ENCODE results near the gene SETBP1. TPM values are rescaled to one million over a fixed set of nuclear protein-coding genes. Genes with fewer than 3 reads are reported as not detected.

Gene SETBP1
- total RNA-seq, 1 donor = 22.8 TPM

DNA sequence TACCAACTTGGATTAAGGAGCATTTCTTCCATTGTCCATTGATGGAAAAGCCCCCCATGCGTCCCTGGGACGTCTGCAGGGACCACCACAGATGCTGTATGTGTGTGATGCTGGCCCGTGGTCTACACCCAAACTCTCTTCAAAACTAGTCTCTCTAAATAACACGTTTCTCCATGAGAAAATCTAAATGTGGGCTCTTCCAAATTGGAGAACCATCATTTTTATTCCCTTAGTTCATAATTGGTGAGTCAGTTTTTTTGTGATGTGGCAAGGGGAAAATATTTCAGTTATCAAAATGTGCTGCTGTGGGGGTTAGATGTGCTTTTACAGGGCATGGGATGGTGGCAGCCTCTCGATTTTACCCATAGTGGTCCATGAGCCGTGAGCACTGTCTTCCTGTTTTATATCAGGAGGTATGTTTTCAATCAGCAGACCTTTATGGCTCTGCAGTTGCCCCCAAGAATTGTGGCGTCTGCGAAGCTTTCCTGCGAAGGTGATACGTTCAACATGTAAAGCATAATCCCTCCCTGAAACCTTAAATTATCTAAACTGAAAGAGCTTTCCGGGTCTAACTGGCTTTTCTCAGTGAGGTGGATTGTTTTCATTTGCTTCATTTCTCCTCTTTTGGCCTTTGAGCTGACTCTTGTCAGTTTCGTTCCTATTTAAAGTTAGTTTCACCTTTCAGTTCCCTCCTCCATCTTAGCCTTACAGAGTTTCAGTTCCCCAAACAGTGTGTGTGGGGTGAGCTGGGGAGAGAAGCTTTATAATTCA, 78.4 kb downstream of the SETBP1 start:
- no peaks in the 10 kb centered on the region for H3K4me1 ChIP-seq (ENCODE audit: insufficient read depth, low read length)
- H3K9me3 ChIP-seq (ENCODE audit: low read depth, low read length) = no peaks in the 10 kb centered on the region
- no peak overlapping the region for H2AFZ ChIP-seq (ENCODE audit: low read length)
- no peaks in the 10 kb centered on the region for H3K79me2 ChIP-seq (ENCODE audit: insufficient read depth, low read length)
- TF ChIP-seq, protein P1, sequence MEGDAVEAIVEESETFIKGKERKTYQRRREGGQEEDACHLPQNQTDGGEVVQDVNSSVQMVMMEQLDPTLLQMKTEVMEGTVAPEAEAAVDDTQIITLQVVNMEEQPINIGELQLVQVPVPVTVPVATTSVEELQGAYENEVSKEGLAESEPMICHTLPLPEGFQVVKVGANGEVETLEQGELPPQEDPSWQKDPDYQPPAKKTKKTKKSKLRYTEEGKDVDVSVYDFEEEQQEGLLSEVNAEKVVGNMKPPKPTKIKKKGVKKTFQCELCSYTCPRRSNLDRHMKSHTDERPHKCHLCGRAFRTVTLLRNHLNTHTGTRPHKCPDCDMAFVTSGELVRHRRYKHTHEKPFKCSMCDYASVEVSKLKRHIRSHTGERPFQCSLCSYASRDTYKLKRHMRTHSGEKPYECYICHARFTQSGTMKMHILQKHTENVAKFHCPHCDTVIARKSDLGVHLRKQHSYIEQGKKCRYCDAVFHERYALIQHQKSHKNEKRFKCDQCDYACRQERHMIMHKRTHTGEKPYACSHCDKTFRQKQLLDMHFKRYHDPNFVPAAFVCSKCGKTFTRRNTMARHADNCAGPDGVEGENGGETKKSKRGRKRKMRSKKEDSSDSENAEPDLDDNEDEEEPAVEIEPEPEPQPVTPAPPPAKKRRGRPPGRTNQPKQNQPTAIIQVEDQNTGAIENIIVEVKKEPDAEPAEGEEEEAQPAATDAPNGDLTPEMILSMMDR (IDR thresholded peaks at IDR 0.05; ENCODE audit: extremely low read depth, low read depth, low read length) = no peak
- H3K27ac ChIP-seq (ENCODE audit: low read depth, low read length) = no peak overlapping the region
- H3K36me3 ChIP-seq (ENCODE audit: insufficient read depth, low read length) = no peaks in the 10 kb centered on the region
- no peaks in the 10 kb centered on the region for H3K27me3 ChIP-seq (ENCODE audit: insufficient read depth, low read length)
- no peak overlapping the region for H3K4me2 ChIP-seq (ENCODE audit: insufficient read depth, low read length)
- no peak overlapping the region for H3K4me3 ChIP-seq (ENCODE audit: insufficient read depth, low read length)
- H4K20me1 ChIP-seq (ENCODE audit: insufficient read depth, low read length) = no peaks in the 10 kb centered on the region
- DNase-seq (ENCODE audit: insufficient read length, low spot score, missing footprints) = peak; percentile 73

DNA sequence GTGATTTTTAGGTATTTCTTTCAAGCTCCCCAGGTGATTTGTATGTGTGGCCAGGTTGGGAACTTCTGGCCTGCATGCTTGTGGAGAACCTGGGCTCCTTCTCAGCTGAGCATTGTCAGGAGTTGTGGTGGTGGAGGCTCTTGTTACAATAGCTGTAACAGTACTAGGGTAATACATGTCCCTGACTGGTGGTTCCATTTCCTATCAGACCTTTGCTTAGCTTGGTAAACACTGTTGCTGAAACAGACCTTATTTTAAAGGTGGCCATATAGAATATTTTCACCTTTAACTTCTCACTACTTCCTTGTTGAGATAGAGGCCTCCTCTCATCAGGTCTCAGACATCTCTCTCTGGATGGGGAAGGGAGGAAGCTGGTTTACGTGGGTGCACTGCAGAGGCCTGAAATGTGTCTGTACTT, 79.2 kb downstream of the SETBP1 start:
- no peak overlapping the region for H3K4me3 ChIP-seq (ENCODE audit: insufficient read depth, low read length)
- DNase-seq (ENCODE audit: insufficient read length, low spot score, missing footprints) = no peak
- no peaks in the 10 kb centered on the region for H3K36me3 ChIP-seq (ENCODE audit: insufficient read depth, low read length)
- TF ChIP-seq, protein P1 (IDR thresholded peaks at IDR 0.05; ENCODE audit: extremely low read depth, low read depth, low read length) = no peak
- H3K27ac ChIP-seq (ENCODE audit: low read depth, low read length) = no peak overlapping the region
- H3K9me3 ChIP-seq (ENCODE audit: low read depth, low read length) = no peaks in the 10 kb centered on the region
- H3K79me2 ChIP-seq (ENCODE audit: insufficient read depth, low read length) = no peaks in the 10 kb centered on the region
- no peaks in the 10 kb centered on the region for H4K20me1 ChIP-seq (ENCODE audit: insufficient read depth, low read length)
- H3K4me2 ChIP-seq (ENCODE audit: insufficient read depth, low read length) = no peak overlapping the region
- no peak overlapping the region for H2AFZ ChIP-seq (ENCODE audit: low read length)
- no peaks in the 10 kb centered on the region for H3K27me3 ChIP-seq (ENCODE audit: insufficient read depth, low read length)
- H3K4me1 ChIP-seq (ENCODE audit: insufficient read depth, low read length) = no peaks in the 10 kb centered on the region

DNA sequence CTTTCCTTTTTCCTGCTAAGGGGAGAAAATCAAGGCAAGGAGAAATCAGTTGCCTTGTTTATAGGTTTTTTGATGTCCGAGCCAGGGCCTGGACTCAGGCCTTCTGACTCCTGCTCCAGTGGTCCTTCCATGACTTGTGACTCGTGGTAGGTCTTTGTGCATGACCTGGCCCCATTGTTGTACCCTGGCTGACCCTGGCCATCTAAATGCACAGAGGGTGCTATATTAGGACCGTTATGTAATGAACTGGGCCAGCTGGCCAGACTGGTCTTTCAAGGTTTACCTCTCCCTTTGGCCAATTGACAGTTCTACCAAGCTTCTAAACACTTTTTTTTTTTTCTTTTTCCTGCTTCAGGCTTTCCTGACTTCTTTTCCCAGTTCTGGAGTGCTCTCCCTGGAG, 81.1 kb downstream of the SETBP1 start:
- Histone ChIP-seq H4K20me1 (ENCODE audit: insufficient read depth, low read length) (no peaks in the 10 kb centered on the region), H3K79me2 (ENCODE audit: insufficient read depth, low read length) (no peaks in the 10 kb centered on the region), H3K27ac (ENCODE audit: low read depth, low read length) (no peak overlapping the region), H3K4me3 (ENCODE audit: insufficient read depth, low read length) (no peak overlapping the region), H3K27me3 (ENCODE audit: insufficient read depth, low read length) (peaks cover 5% of the 10 kb centered on the region), H3K9me3 (ENCODE audit: low read depth, low read length) (no peaks in the 10 kb centered on the region), H3K4me2 (ENCODE audit: insufficient read depth, low read length) (no peak overlapping the region), H2AFZ (ENCODE audit: low read length) (no peak overlapping the region), H3K36me3 (ENCODE audit: insufficient read depth, low read length) (no peaks in the 10 kb centered on the region), H3K4me1 (ENCODE audit: insufficient read depth, low read length) (no peaks in the 10 kb centered on the region)
- no peak for DNase-seq (ENCODE audit: insufficient read length, low spot score, missing footprints)
- TF ChIP-seq, protein P1 (IDR thresholded peaks at IDR 0.05; ENCODE audit: extremely low read depth, low read depth, low read length) = no peak

DNA sequence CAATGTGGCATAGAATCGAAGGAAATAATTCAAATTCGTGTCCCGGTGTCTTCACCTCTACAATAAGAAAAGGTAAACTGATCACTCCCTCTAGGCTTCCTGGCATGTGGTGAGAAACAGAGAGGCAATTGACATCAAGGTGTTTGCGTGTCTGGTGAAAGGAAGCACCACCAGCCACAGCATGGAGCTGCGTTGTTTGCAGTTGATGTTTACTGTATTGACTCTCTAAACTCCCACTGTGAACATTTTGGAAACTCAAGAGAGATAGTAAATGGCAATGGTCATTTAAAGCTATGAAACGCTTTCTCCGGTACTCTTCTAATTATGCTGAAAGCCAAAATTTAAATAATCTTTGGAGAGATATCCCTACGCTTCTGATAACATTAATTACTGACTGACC, 82.6 kb downstream of the SETBP1 start:
- no peaks in the 10 kb centered on the region for H3K79me2 ChIP-seq (ENCODE audit: insufficient read depth, low read length)
- H3K36me3 ChIP-seq (ENCODE audit: insufficient read depth, low read length) = no peaks in the 10 kb centered on the region
- no peaks in the 10 kb centered on the region for H3K4me1 ChIP-seq (ENCODE audit: insufficient read depth, low read length)
- no peaks in the 10 kb centered on the region for H4K20me1 ChIP-seq (ENCODE audit: insufficient read depth, low read length)
- H2AFZ ChIP-seq (ENCODE audit: low read length) = no peak overlapping the region
- no peak overlapping the region for H3K4me2 ChIP-seq (ENCODE audit: insufficient read depth, low read length)
- no peaks in the 10 kb centered on the region for H3K9me3 ChIP-seq (ENCODE audit: low read depth, low read length)
- DNase-seq (ENCODE audit: insufficient read length, low spot score, missing footprints) = no peak
- H3K4me3 ChIP-seq (ENCODE audit: insufficient read depth, low read length) = no peak overlapping the region
- peaks cover 5% of the 10 kb centered on the region for H3K27me3 ChIP-seq (ENCODE audit: insufficient read depth, low read length)
- H3K27ac ChIP-seq (ENCODE audit: low read depth, low read length) = no peak overlapping the region
- TF ChIP-seq, protein P1 (IDR thresholded peaks at IDR 0.05; ENCODE audit: extremely low read depth, low read depth, low read length) = no peak

Data from osteoblast (primary cell).